ENCODE measurements around the gene NIPAL3.

- TF ChIP-seq, protein P1, sequence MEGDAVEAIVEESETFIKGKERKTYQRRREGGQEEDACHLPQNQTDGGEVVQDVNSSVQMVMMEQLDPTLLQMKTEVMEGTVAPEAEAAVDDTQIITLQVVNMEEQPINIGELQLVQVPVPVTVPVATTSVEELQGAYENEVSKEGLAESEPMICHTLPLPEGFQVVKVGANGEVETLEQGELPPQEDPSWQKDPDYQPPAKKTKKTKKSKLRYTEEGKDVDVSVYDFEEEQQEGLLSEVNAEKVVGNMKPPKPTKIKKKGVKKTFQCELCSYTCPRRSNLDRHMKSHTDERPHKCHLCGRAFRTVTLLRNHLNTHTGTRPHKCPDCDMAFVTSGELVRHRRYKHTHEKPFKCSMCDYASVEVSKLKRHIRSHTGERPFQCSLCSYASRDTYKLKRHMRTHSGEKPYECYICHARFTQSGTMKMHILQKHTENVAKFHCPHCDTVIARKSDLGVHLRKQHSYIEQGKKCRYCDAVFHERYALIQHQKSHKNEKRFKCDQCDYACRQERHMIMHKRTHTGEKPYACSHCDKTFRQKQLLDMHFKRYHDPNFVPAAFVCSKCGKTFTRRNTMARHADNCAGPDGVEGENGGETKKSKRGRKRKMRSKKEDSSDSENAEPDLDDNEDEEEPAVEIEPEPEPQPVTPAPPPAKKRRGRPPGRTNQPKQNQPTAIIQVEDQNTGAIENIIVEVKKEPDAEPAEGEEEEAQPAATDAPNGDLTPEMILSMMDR (IDR thresholded peaks at IDR 0.05): no peak
- no peak for TF ChIP-seq POLR2A (IDR thresholded peaks at IDR 0.05)
Measured at GRCh38 chr1:24427545-24427862, 11.9 kb downstream of the NIPAL3 start.

Measured in testis (tissue), 2 donors.